B cell (primary cell): ENCODE data around the gene PRPF19.

Experiments
- EZH2 ChIP-seq: IDR thresholded peaks from 2 replicates; pipeline ENCODE4 v1.6.1; 2012; ENCODE audit warnings: borderline replicate concordance, low read depth, mild to moderate bottlenecking, moderate library complexity, low read length; ENCODE audit not compliant: insufficient read depth, poor library complexity, severe bottlenecking
- TF ChIP-seq, protein P1 (sequence below): fragments of 200-600 bp; IDR thresholded peaks from one replicate; pipeline ENCODE4 v1.8.0; 2022; ENCODE audit warnings: antibody characterized with exemption, mild to moderate bottlenecking

DNA sequence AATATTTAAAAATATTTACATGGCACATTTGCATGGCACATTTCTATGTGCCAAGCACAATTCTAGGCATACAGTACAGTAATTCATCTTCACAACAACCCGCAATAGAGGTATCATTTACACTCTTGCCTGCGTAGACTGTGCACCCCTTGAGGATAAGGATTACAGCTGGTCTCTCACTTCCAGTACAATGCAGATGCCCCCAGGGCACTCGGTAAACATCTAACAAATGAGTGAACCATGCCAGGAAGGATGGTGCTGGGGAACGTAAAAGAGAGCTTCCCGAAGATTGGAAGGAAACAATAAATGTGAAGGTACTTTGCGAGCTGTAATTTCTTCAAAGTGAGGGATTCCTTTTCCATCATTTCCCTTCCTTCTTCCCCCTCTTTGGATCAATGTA lies 1.3 kb downstream of the PRPF19 start:
- TF ChIP-seq, protein P1, sequence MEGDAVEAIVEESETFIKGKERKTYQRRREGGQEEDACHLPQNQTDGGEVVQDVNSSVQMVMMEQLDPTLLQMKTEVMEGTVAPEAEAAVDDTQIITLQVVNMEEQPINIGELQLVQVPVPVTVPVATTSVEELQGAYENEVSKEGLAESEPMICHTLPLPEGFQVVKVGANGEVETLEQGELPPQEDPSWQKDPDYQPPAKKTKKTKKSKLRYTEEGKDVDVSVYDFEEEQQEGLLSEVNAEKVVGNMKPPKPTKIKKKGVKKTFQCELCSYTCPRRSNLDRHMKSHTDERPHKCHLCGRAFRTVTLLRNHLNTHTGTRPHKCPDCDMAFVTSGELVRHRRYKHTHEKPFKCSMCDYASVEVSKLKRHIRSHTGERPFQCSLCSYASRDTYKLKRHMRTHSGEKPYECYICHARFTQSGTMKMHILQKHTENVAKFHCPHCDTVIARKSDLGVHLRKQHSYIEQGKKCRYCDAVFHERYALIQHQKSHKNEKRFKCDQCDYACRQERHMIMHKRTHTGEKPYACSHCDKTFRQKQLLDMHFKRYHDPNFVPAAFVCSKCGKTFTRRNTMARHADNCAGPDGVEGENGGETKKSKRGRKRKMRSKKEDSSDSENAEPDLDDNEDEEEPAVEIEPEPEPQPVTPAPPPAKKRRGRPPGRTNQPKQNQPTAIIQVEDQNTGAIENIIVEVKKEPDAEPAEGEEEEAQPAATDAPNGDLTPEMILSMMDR: no peak
- TF ChIP-seq EZH2: no peak
